Muscle layer of colon (tissue), 2 donors: ENCODE measurements around the gene SERTAD2.

Experiments used
- H3K27ac ChIP-seq: one replicate; pipeline ENCODE4 v1.7.0; 2013; ENCODE audit warnings: low read depth, mild to moderate bottlenecking, low read length, moderate library complexity
- H3K27me3 ChIP-seq, 2 donors: one replicate each; pipeline ENCODE4 v1.7.0; 2013; ENCODE audit warnings: low read length in 2 of 2, mild to moderate bottlenecking in 2 of 2; ENCODE audit not compliant: insufficient read depth in 2 of 2, control insufficient read depth in 1 of 2
- H3K36me3 ChIP-seq: one replicate; pipeline ENCODE4 v1.7.0; 2013; ENCODE audit warnings: mild to moderate bottlenecking, low read length; ENCODE audit not compliant: insufficient read depth
- H3K4me1 ChIP-seq: one replicate; pipeline ENCODE4 v1.7.0; 2013; ENCODE audit warnings: mild to moderate bottlenecking, low read length; ENCODE audit not compliant: insufficient read depth
- H3K4me3 ChIP-seq, 2 donors: one replicate each; pipeline ENCODE4 v1.7.0; 2013; ENCODE audit warnings: low read length in 2 of 2, low read depth in 1 of 2, mild to moderate bottlenecking in 1 of 2, moderate library complexity in 1 of 2
- H3K9ac ChIP-seq: one replicate; pipeline ENCODE4 v1.7.0; 2013; ENCODE audit warnings: low read length
- H3K9me3 ChIP-seq: one replicate; pipeline ENCODE4 v1.7.0; 2013; ENCODE audit warnings: mild to moderate bottlenecking, low read length
- donor health status: abdominal sarcoma.
- donor health status: Adenocarcinoma of cecum.

SERTAD2 gene

GRCh38 chr2:64631771-64632170 lies 21.9 kb downstream of the SERTAD2 start:
- no peaks in the 10 kb centered on the region for H3K27me3 ChIP-seq
- peaks cover 16% of the 10 kb centered on the region for H3K36me3 ChIP-seq
- no peak overlapping the region for H3K9ac ChIP-seq
- H3K27ac ChIP-seq, result no peak overlapping the region
- H3K4me1 ChIP-seq, result peaks cover 23% of the 10 kb centered on the region
- no peaks in the 10 kb centered on the region for H3K9me3 ChIP-seq
- H3K4me3 ChIP-seq, result no peak overlapping the region

GRCh38 chr2:64630752-64631151 lies 23.0 kb downstream of the SERTAD2 start:
- Histone ChIP-seq H3K4me3 (no peak overlapping the region), H3K27me3 (no peaks in the 10 kb centered on the region), H3K36me3 (peaks cover 11% of the 10 kb centered on the region), H3K9me3 (no peaks in the 10 kb centered on the region), H3K27ac (no peak overlapping the region), H3K4me1 (peaks cover 23% of the 10 kb centered on the region), H3K9ac (no peak overlapping the region)

GRCh38 chr2:64629875-64630274 lies 23.8 kb downstream of the SERTAD2 start:
- no peak overlapping the region for H3K27ac ChIP-seq
- no peak overlapping the region for H3K4me3 ChIP-seq
- H3K9me3 ChIP-seq, result no peaks in the 10 kb centered on the region
- no peak overlapping the region for H3K9ac ChIP-seq
- H3K4me1 ChIP-seq, result peaks cover 23% of the 10 kb centered on the region
- H3K27me3 ChIP-seq, result no peaks in the 10 kb centered on the region
- H3K36me3 ChIP-seq, result peaks cover 8% of the 10 kb centered on the region

GRCh38 chr2:64629329-64629781 lies 24.4 kb downstream of the SERTAD2 start:
- Histone ChIP-seq H3K27me3 (no peaks in the 10 kb centered on the region), H3K9ac (no peak overlapping the region), H3K27ac (no peak overlapping the region), H3K9me3 (no peaks in the 10 kb centered on the region), H3K4me3 (no peak overlapping the region), H3K36me3 (peaks cover 8% of the 10 kb centered on the region), H3K4me1 (peaks cover 23% of the 10 kb centered on the region)

GRCh38 chr2:64627860-64628841 lies 25.6 kb downstream of the SERTAD2 start:
- H3K27ac ChIP-seq, result no peak overlapping the region

GRCh38 chr2:64626963-64627760 lies 26.6 kb downstream of the SERTAD2 start:
- Histone ChIP-seq H3K4me3 (no peak overlapping the region), H3K27ac (no peak overlapping the region), H3K4me1 (peaks cover 18% of the 10 kb centered on the region), H3K9ac (no peak overlapping the region), H3K36me3 (peaks cover 8% of the 10 kb centered on the region), H3K27me3 (no peaks in the 10 kb centered on the region), H3K9me3 (no peaks in the 10 kb centered on the region)

More at GRCh38 chr2:64627860-64628841, 25.6 kb downstream of the SERTAD2 start:
- no peaks in the 10 kb centered on the region for H3K9me3 ChIP-seq
- H3K4me3 ChIP-seq, result no peak overlapping the region
- no peaks in the 10 kb centered on the region for H3K27me3 ChIP-seq
- H3K4me1 ChIP-seq, result peaks cover 18% of the 10 kb centered on the region
- peaks cover 8% of the 10 kb centered on the region for H3K36me3 ChIP-seq
- no peak overlapping the region for H3K9ac ChIP-seq

- peaks cover 8% of the 10 kb centered on the region for H3K36me3 ChIP-seq
- H3K9me3 ChIP-seq, result no peaks in the 10 kb centered on the region
- no peak overlapping the region for H3K27ac ChIP-seq
- H3K4me1 ChIP-seq, result peaks cover 18% of the 10 kb centered on the region
- H3K4me3 ChIP-seq, result no peak overlapping the region
- H3K9ac ChIP-seq, result no peak overlapping the region
- H3K27me3 ChIP-seq, result no peaks in the 10 kb centered on the region
Measured at GRCh38 chr2:64626146-64626809, 27.4 kb downstream of the SERTAD2 start.

- Histone ChIP-seq H3K36me3 (peaks cover 3% of the 10 kb centered on the region), H3K4me3 (no peak overlapping the region), H3K27me3 (no peaks in the 10 kb centered on the region), H3K27ac (no peak overlapping the region), H3K4me1 (peaks cover 18% of the 10 kb centered on the region), H3K9ac (no peak overlapping the region), H3K9me3 (no peaks in the 10 kb centered on the region)
Measured at GRCh38 chr2:64625299-64626145, 28.2 kb downstream of the SERTAD2 start.

GRCh38 chr2:64624862-64625261 lies 28.9 kb downstream of the SERTAD2 start:
- Histone ChIP-seq H3K9ac (no peak overlapping the region), H3K9me3 (no peaks in the 10 kb centered on the region), H3K4me1 (peaks cover 18% of the 10 kb centered on the region), H3K36me3 (no peaks in the 10 kb centered on the region), H3K4me3 (no peak overlapping the region), H3K27ac (no peak overlapping the region), H3K27me3 (no peaks in the 10 kb centered on the region)

GRCh38 chr2:64624108-64624610 lies 29.6 kb downstream of the SERTAD2 start:
- H3K27ac ChIP-seq, result no peak overlapping the region
- no peaks in the 10 kb centered on the region for H3K27me3 ChIP-seq
- no peaks in the 10 kb centered on the region for H3K36me3 ChIP-seq
- H3K4me3 ChIP-seq, result no peak overlapping the region
- H3K9me3 ChIP-seq, result no peaks in the 10 kb centered on the region
- no peak overlapping the region for H3K9ac ChIP-seq
- H3K4me1 ChIP-seq, result peaks cover 12% of the 10 kb centered on the region
